CD4-positive, CD25-positive, alpha-beta regulatory T cell (primary cell): Measurements from ENCODE around the gene PLA2G2F. TPM values are rescaled to one million over a fixed set of nuclear protein-coding genes. Genes with fewer than 3 reads are reported as not detected.
A peak's percentile ranks its signal among the peaks of the same experiment; 100 is the strongest.

Source experiments
- ATAC-seq, 2 donors: fragments of 150-1000 bp; cut with Tn5 transposase; one replicate each; pipeline ENCODE4 v1.10.0; 2021; ENCODE audit warnings: low read depth in 2 of 2, moderate number of reproducible peaks in 2 of 2, moderate library complexity in 1 of 2
- DNase-seq, 3 donors: peaks; one replicate each; pipeline versions ENCODE4 v3.0.0 to v3.0.0-alpha.2; 2012 to 2022; ENCODE audit warnings: mixed read lengths in 1 of 3
- H3K27ac ChIP-seq: one replicate; pipeline ENCODE4 v1.7.0; 2013; ENCODE audit warnings: mild to moderate bottlenecking, low read length; ENCODE audit not compliant: insufficient read depth, poor library complexity, severe bottlenecking
- H3K27me3 ChIP-seq: one replicate; pipeline ENCODE4 v1.7.0; 2013; ENCODE audit warnings: low read length; ENCODE audit not compliant: control insufficient read depth, insufficient read depth
- H3K36me3 ChIP-seq: one replicate; pipeline ENCODE4 v1.7.0; 2013; ENCODE audit warnings: mild to moderate bottlenecking, low read length, moderate library complexity; ENCODE audit not compliant: control insufficient read depth, insufficient read depth
- H3K4me1 ChIP-seq: 2 replicates; pipeline ENCODE4 v1.7.0; 2013; ENCODE audit warnings: mild to moderate bottlenecking, low read length; ENCODE audit not compliant: insufficient read depth, control insufficient read depth, poor library complexity, severe bottlenecking
- H3K4me3 ChIP-seq: one replicate; pipeline ENCODE4 v1.7.0; 2013; ENCODE audit warnings: low read depth, mild to moderate bottlenecking, low read length, moderate library complexity
- H3K9me3 ChIP-seq, 2 experiments: 1 replicate in 1 of 2; 2 replicates in 1 of 2; pipeline ENCODE4 v1.7.0; 2013; ENCODE audit warnings: low read length in 2 of 2, mild to moderate bottlenecking in 1 of 2, moderate library complexity in 1 of 2; ENCODE audit not compliant: control insufficient read depth in 2 of 2
- H3K27ac Mint-ChIP-seq, 3 donors: one replicate each; pipeline ENCODE4 v1.8.0; 2020 to 2022; ENCODE audit warnings: mild to moderate bottlenecking in 3 of 3, mixed read lengths in 3 of 3, moderate library complexity in 2 of 3
- H3K27me3 Mint-ChIP-seq: one replicate; pipeline ENCODE4 v1.8.0; 2022; ENCODE audit warnings: mild to moderate bottlenecking, mixed read lengths
- H3K36me3 Mint-ChIP-seq: one replicate; pipeline ENCODE4 v1.8.0; 2020; ENCODE audit warnings: mixed read lengths
- H3K4me1 Mint-ChIP-seq, 4 donors: one replicate each; pipeline ENCODE4 v1.8.0; 2020 to 2022; ENCODE audit warnings: mixed read lengths in 4 of 4, mild to moderate bottlenecking in 1 of 4
- H3K4me3 Mint-ChIP-seq, 4 donors: one replicate each; pipeline ENCODE4 v1.8.0; 2020 to 2022; ENCODE audit warnings: mild to moderate bottlenecking in 4 of 4, mixed read lengths in 4 of 4, moderate library complexity in 3 of 4
- H3K9me3 Mint-ChIP-seq, 7 donors: one replicate each; pipeline ENCODE4 v1.8.0; 2020 to 2022; ENCODE audit warnings: mixed read lengths in 7 of 7, mild to moderate bottlenecking in 3 of 7, moderate library complexity in 2 of 7
- polyA plus RNA-seq, 4 donors: library from polyadenylated mRNA; unstranded; fragments of 300-500 nt; fragmentation: Illumina TruSeq; gene quantifications; one replicate each; pipeline ENCODE4 v1.2.3, GENCODE V29; 2021
- total RNA-seq: library from RNA; stranded (reverse); gene quantifications from one replicate; pipeline ENCODE4 v1.2.3, GENCODE V29; 2022

Gene PLA2G2F
- total and polyA plus RNA-seq, 5 donors from 2014 or later = not detected

DNA sequence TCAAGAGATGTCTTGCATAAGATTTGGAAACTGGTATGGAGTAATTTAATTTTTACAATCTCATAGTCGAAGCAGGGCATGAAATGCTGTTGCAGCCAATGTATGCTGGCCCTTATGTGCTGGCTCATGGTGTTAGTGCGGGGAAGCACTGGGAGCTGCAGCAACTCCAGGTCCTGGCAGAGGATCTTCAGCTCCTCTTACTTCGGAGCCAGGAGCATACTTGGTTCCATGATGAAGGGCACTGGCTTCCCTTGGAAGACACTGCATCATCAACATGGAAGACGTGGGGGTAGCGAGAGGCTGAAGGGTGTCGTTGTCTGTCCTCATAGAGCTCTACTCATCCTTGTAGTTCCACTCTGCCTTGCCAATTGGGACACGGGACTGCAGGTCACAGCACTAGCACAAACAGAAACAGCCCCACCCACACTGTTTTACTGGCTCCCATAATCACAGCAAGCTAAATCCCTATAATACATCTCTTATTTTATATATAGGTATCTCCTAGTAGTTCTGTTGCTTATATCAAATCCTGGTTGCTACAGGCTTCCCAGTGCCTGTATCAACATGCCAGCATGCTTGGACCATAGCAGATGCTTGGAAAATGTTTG is 42.2 kb upstream of the PLA2G2F start:
- Mint-ChIP-seq H3K27me3 (peaks cover 15% of the 10 kb centered on the region), H3K4me3 (no peak overlapping the region), H3K27ac (no peak overlapping the region), H3K9me3 (no peaks in the 10 kb centered on the region), H3K4me1 (no peaks in the 10 kb centered on the region), H3K36me3 (no peaks in the 10 kb centered on the region)
- no peaks in the 10 kb centered on the region for H3K27me3 ChIP-seq
- DNase-seq (no peak), ATAC-seq (no peak)
- no peak overlapping the region for H3K27ac ChIP-seq
- H3K4me3 ChIP-seq = no peak overlapping the region
- no peaks in the 10 kb centered on the region for H3K36me3 ChIP-seq
- H3K4me1 ChIP-seq = no peaks in the 10 kb centered on the region
- no peaks in the 10 kb centered on the region for H3K9me3 ChIP-seq

DNA sequence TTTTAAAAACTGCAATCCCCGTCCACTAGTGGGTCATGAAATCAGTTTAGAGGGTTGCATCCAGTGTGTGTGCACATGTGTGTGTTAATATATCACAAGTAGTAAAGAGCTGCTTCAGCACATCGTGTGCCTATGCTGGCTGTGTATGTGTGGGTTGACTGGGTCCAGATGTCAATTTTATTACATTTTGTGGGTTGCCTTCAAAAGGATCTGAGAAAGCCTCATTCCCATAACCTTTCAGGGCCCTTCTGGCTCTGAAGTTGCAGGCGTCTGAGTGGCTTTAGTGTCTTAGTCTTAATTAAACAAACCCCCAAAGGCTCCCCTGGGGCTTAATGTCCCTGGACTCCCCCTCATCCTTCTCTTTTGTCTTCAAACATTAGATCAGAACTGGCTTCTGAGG is 39.6 kb upstream of the PLA2G2F start:
- Histone ChIP-seq H3K36me3 (no peaks in the 10 kb centered on the region), H3K9me3 (no peaks in the 10 kb centered on the region), H3K4me3 (no peak overlapping the region), H3K4me1 (no peaks in the 10 kb centered on the region), H3K27ac (no peak overlapping the region), H3K27me3 (no peaks in the 10 kb centered on the region)
- no peaks in the 10 kb centered on the region for H3K36me3 Mint-ChIP-seq
- H3K4me1 Mint-ChIP-seq = no peaks in the 10 kb centered on the region
- peaks cover 0 to 2% (median 0%) of the 10 kb centered on the region in 7 donors for H3K9me3 Mint-ChIP-seq
- no peak overlapping the region for H3K4me3 Mint-ChIP-seq
- no peak overlapping the region for H3K27ac Mint-ChIP-seq
- peaks cover 11% of the 10 kb centered on the region for H3K27me3 Mint-ChIP-seq
- DNase-seq (no peak), ATAC-seq (no peak)

GRCh38 chr1:20100632-20101355 is 38.3 kb upstream of the PLA2G2F start:
- no peak overlapping the region for H3K4me3 ChIP-seq

DNA sequence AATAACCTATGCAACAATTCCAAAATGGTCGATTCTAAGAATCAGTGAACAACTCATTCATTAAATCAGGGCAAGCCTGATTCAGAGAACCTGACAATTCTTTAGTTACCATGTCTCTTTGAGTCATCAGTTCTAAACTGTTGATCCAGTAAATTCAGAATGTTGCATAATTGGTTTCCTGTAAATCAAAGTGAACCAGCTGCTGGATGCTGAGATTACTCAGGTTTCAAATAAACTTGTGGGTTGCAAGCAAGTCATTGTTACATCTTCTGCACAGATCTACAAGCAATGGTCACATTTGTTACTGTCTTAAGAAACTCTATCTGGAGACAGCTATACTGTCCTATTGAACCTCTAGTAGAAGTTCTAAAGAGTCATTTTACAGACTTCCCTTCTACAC is 36.2 kb upstream of the PLA2G2F start:
- no peak overlapping the region for H3K4me3 Mint-ChIP-seq
- peaks cover 0 to 2% (median 0%) of the 10 kb centered on the region in 7 donors for H3K9me3 Mint-ChIP-seq

More at GRCh38 chr1:20100632-20101355, 38.3 kb upstream of the PLA2G2F start:
- H3K27me3 Mint-ChIP-seq = peaks cover 14% of the 10 kb centered on the region
- no peak overlapping the region for H3K27ac ChIP-seq
- H3K4me1 Mint-ChIP-seq = no peaks in the 10 kb centered on the region
- H3K9me3 Mint-ChIP-seq = peaks cover 0 to 2% (median 0%) of the 10 kb centered on the region in 7 donors
- no peak overlapping the region for H3K4me3 Mint-ChIP-seq
- H3K27me3 ChIP-seq = no peaks in the 10 kb centered on the region
- DNase-seq (peak in 2 of 3 donors; percentile 2 to 26), ATAC-seq (no peak)
- no peaks in the 10 kb centered on the region for H3K9me3 ChIP-seq
- H3K4me1 ChIP-seq = no peaks in the 10 kb centered on the region
- no peaks in the 10 kb centered on the region for H3K36me3 ChIP-seq
- no peaks in the 10 kb centered on the region for H3K36me3 Mint-ChIP-seq
- no peak overlapping the region for H3K27ac Mint-ChIP-seq

DNA sequence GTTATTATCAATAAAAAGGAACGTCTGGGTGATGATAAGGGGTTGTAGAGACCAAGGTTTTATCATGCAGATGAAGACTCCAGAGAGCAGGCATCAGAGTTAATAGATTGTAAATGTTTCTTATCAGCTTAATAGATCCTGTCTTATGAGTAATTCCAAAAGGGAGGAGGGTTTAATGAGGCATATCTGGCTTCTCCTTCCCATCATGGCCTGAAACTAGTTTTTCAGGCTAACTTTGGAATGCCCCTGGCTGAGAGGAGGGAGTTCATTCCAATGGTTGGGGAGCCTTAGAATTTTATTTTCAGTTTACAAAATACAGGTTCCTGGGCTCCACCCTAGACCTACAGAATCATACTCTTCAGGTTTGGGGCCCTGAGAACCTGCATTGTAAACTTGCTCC is 33.3 kb upstream of the PLA2G2F start:
- Histone ChIP-seq H3K9me3 (no peaks in the 10 kb centered on the region), H3K27ac (no peak overlapping the region), H3K4me1 (no peaks in the 10 kb centered on the region), H3K36me3 (no peaks in the 10 kb centered on the region), H3K27me3 (no peaks in the 10 kb centered on the region), H3K4me3 (no peak overlapping the region)
- Mint-ChIP-seq H3K4me3 (no peak overlapping the region), H3K27me3 (peaks cover 9% of the 10 kb centered on the region), H3K27ac (no peak overlapping the region), H3K4me1 (no peaks in the 10 kb centered on the region), H3K9me3 (peaks cover 0 to 2% (median 0%) of the 10 kb centered on the region in 7 donors), H3K36me3 (no peaks in the 10 kb centered on the region)
- DNase-seq (no peak), ATAC-seq (no peak)

More for the DNA sequence above, 36.2 kb upstream of the PLA2G2F start:
- Mint-ChIP-seq H3K4me1 (no peaks in the 10 kb centered on the region), H3K27me3 (peaks cover 13% of the 10 kb centered on the region), H3K36me3 (no peaks in the 10 kb centered on the region), H3K27ac (no peak overlapping the region)
- Histone ChIP-seq H3K36me3 (no peaks in the 10 kb centered on the region), H3K27me3 (no peaks in the 10 kb centered on the region), H3K27ac (no peak overlapping the region), H3K9me3 (no peaks in the 10 kb centered on the region), H3K4me3 (no peak overlapping the region), H3K4me1 (no peaks in the 10 kb centered on the region)
- DNase-seq (peak in 1 of 3 donors; percentile 5), ATAC-seq (no peak)

- Mint-ChIP-seq H3K4me1 (no peaks in the 10 kb centered on the region), H3K36me3 (no peaks in the 10 kb centered on the region), H3K4me3 (peak overlapping the region in 1 of 4 donors; percentile 10), H3K27me3 (peaks cover 16% of the 10 kb centered on the region), H3K9me3 (peaks cover 0 to 2% (median 0%) of the 10 kb centered on the region in 7 donors), H3K27ac (no peak overlapping the region)
- ATAC-seq = no peak
- no peaks in the 10 kb centered on the region for H3K36me3 ChIP-seq
- H3K27me3 ChIP-seq = no peaks in the 10 kb centered on the region
- H3K4me1 ChIP-seq = no peaks in the 10 kb centered on the region
- no peaks in the 10 kb centered on the region for H3K9me3 ChIP-seq
- DNase-seq = no peak
- no peak overlapping the region for H3K4me3 ChIP-seq
- no peak overlapping the region for H3K27ac ChIP-seq
These were observed 31.8 kb upstream of the PLA2G2F start for GRCh38 chr1:20107351-20107750.

- H3K27ac Mint-ChIP-seq = no peak overlapping the region
- Histone ChIP-seq H3K27me3 (no peaks in the 10 kb centered on the region), H3K4me1 (no peaks in the 10 kb centered on the region), H3K4me3 (no peak overlapping the region), H3K27ac (no peak overlapping the region), H3K9me3 (no peaks in the 10 kb centered on the region), H3K36me3 (no peaks in the 10 kb centered on the region)
- H3K9me3 Mint-ChIP-seq = peaks cover 0 to 2% (median 0%) of the 10 kb centered on the region in 7 donors
- DNase-seq = no peak
- peaks cover 16% of the 10 kb centered on the region for H3K27me3 Mint-ChIP-seq
- H3K4me3 Mint-ChIP-seq = no peak overlapping the region
- H3K36me3 Mint-ChIP-seq = no peaks in the 10 kb centered on the region
- no peak for ATAC-seq
- no peaks in the 10 kb centered on the region for H3K4me1 Mint-ChIP-seq
These were observed 31.3 kb upstream of the PLA2G2F start for GRCh38 chr1:20107796-20108195.
